Activated T-cell treated with anti-CD3 and anti-CD28 coated beads, Interleukin-2, amount 50 U/mL, for 24 hours (primary cell): Measurements from ENCODE around the gene MRS2.
"Not testable (repeated sequence)": the region's sequence is repeated elsewhere in the genome, so short reads cannot be mapped to it uniquely, and the experiment has no call there.

Experiments
- DNase-seq: peaks from one replicate; pipeline ENCODE4 v3.0.0-alpha.2; 2020
- H3K27ac Mint-ChIP-seq: 2 replicates; pipeline ENCODE4 v1.8.0; 2020; ENCODE audit warnings: mild to moderate bottlenecking, mixed read lengths
- H3K27me3 Mint-ChIP-seq: 2 replicates; pipeline ENCODE4 v1.8.0; 2020; ENCODE audit warnings: mixed read lengths
- H3K36me3 Mint-ChIP-seq: 2 replicates; pipeline ENCODE4 v1.8.0; 2020; ENCODE audit warnings: low read depth, mixed read lengths
- H3K4me1 Mint-ChIP-seq: 2 replicates; pipeline ENCODE4 v1.8.0; 2020; ENCODE audit warnings: low read depth, mixed read lengths
- H3K4me3 Mint-ChIP-seq: 2 replicates; pipeline ENCODE4 v1.8.0; 2020; ENCODE audit warnings: mild to moderate bottlenecking, moderate library complexity, mixed read lengths
- H3K9me3 Mint-ChIP-seq: 2 replicates; pipeline ENCODE4 v1.8.0; 2020; ENCODE audit warnings: mixed read lengths

The MRS2 gene

GRCh38 chr6:24402697-24403500 lies at the start of gene MRS2:
TSS of gene MRS2 (plus strand) at chr6:24402936. CDS start at chr6:24403047, 111 bp downstream.
- Mint-ChIP-seq H3K4me3 (peak within 1 kb of the TSS; percentile 95), H3K9me3 (no peaks in the 10 kb centered on the region), H3K27ac (peak within 1 kb of the TSS; percentile 87), H3K27me3 (peaks cover 23% of the 10 kb centered on the region), H3K36me3 (peaks cover 35% of the 10 kb centered on the region), H3K4me1 (peaks cover 41% of the 10 kb centered on the region)
- DNase-seq: peak; percentile 87

- Mint-ChIP-seq H3K4me1 (peaks cover 11% of the 10 kb centered on the region), H3K4me3 (no peak overlapping the region), H3K27ac (no peak overlapping the region), H3K36me3 (no peaks in the 10 kb centered on the region), H3K9me3 (no peaks in the 10 kb centered on the region), H3K27me3 (peaks cover 40% of the 10 kb centered on the region)
- no peak for DNase-seq
Measured at GRCh38 chr6:24353861-24354260, 48.9 kb upstream of the MRS2 start.

GRCh38 chr6:24355393-24355792 lies 47.3 kb upstream of the MRS2 start:
- Mint-ChIP-seq H3K4me1 (peaks cover 18% of the 10 kb centered on the region), H3K27me3 (peaks cover 33% of the 10 kb centered on the region), H3K4me3 (no peak overlapping the region), H3K36me3 (no peaks in the 10 kb centered on the region), H3K9me3 (no peaks in the 10 kb centered on the region), H3K27ac (no peak overlapping the region)
- no peak for DNase-seq

- H3K9me3 Mint-ChIP-seq: no peaks in the 10 kb centered on the region
- no peaks in the 10 kb centered on the region for H3K36me3 Mint-ChIP-seq
- no peak overlapping the region for H3K27ac Mint-ChIP-seq
- peaks cover 26% of the 10 kb centered on the region for H3K27me3 Mint-ChIP-seq
- H3K4me3 Mint-ChIP-seq: no peak overlapping the region
- no peak for DNase-seq
- peaks cover 26% of the 10 kb centered on the region for H3K4me1 Mint-ChIP-seq
Measured at GRCh38 chr6:24356310-24356973, 46.3 kb upstream of the MRS2 start.

- Mint-ChIP-seq H3K36me3 (no peaks in the 10 kb centered on the region), H3K4me3 (peak within 1 kb of the TSS; percentile 72), H3K4me1 (peaks cover 26% of the 10 kb centered on the region), H3K27ac (no peak within 1 kb of the TSS), H3K9me3 (no peaks in the 10 kb centered on the region), H3K27me3 (peaks cover 28% of the 10 kb centered on the region)
- DNase-seq: peak; percentile 54
Measured at GRCh38 chr6:24357336-24358218, 45.2 kb upstream of the MRS2 start, which contains the start of gene DCDC2. TSS of gene DCDC2 (minus strand) at chr6:24358059. CDS start at chr6:24357750, 309 bp downstream.

GRCh38 chr6:24358219-24358821 lies 44.4 kb upstream of the MRS2 start:
- DNase-seq: no peak
- Mint-ChIP-seq H3K9me3 (no peaks in the 10 kb centered on the region), H3K27ac (no peak overlapping the region), H3K36me3 (no peaks in the 10 kb centered on the region), H3K4me1 (peaks cover 26% of the 10 kb centered on the region), H3K27me3 (peaks cover 32% of the 10 kb centered on the region), H3K4me3 (peak overlapping the region; percentile 72)

GRCh38 chr6:24359640-24360454 lies 42.9 kb upstream of the MRS2 start:
- no peaks in the 10 kb centered on the region for H3K9me3 Mint-ChIP-seq
- H3K4me1 Mint-ChIP-seq: peaks cover 26% of the 10 kb centered on the region
- peaks cover 37% of the 10 kb centered on the region for H3K27me3 Mint-ChIP-seq
- peak overlapping the region; percentile 68 for H3K4me3 Mint-ChIP-seq
- no peaks in the 10 kb centered on the region for H3K36me3 Mint-ChIP-seq
- peak overlapping the region; percentile 24 for H3K27ac Mint-ChIP-seq
- peak; percentile 89 for DNase-seq

GRCh38 chr6:24362363-24362762 lies 40.4 kb upstream of the MRS2 start:
- not testable (repeated sequence) for H3K36me3 Mint-ChIP-seq, H3K27ac Mint-ChIP-seq, H3K4me3 Mint-ChIP-seq, DNase-seq, H3K9me3 Mint-ChIP-seq
- H3K4me1 Mint-ChIP-seq: peaks cover 24% of the 10 kb centered on the region
- H3K27me3 Mint-ChIP-seq: peaks cover 22% of the 10 kb centered on the region

- not testable (repeated sequence) for H3K27ac Mint-ChIP-seq, H3K36me3 Mint-ChIP-seq, H3K9me3 Mint-ChIP-seq, H3K4me1 Mint-ChIP-seq, H3K4me3 Mint-ChIP-seq, DNase-seq
- H3K27me3 Mint-ChIP-seq: peaks cover 20% of the 10 kb centered on the region
Measured at GRCh38 chr6:24365103-24365633, 37.6 kb upstream of the MRS2 start.

- Mint-ChIP-seq H3K9me3 (no peaks in the 10 kb centered on the region), H3K36me3 (no peaks in the 10 kb centered on the region), H3K4me3 (no peak overlapping the region), H3K27ac (no peak overlapping the region), H3K27me3 (peaks cover 17% of the 10 kb centered on the region), H3K4me1 (no peaks in the 10 kb centered on the region)
- no peak for DNase-seq
Measured at GRCh38 chr6:24374612-24375011, 28.1 kb upstream of the MRS2 start.

- DNase-seq: no peak
- no peaks in the 10 kb centered on the region for H3K36me3 Mint-ChIP-seq
- no peak overlapping the region for H3K27ac Mint-ChIP-seq
- no peaks in the 10 kb centered on the region for H3K9me3 Mint-ChIP-seq
- no peaks in the 10 kb centered on the region for H3K4me1 Mint-ChIP-seq
- peaks cover 9% of the 10 kb centered on the region for H3K27me3 Mint-ChIP-seq
- H3K4me3 Mint-ChIP-seq: no peak overlapping the region
Measured at GRCh38 chr6:24376871-24377270, 25.9 kb upstream of the MRS2 start.

- no peak for DNase-seq
- Mint-ChIP-seq H3K27me3 (peaks cover 10% of the 10 kb centered on the region), H3K4me1 (no peaks in the 10 kb centered on the region), H3K9me3 (no peaks in the 10 kb centered on the region), H3K4me3 (no peak overlapping the region), H3K36me3 (no peaks in the 10 kb centered on the region), H3K27ac (no peak overlapping the region)
Measured at GRCh38 chr6:24378473-24379097, 24.2 kb upstream of the MRS2 start.
